Skeletal muscle cell (primary cell): Measurements from ENCODE around the gene PLCB4.

Experiments used
- DNase-seq: peaks from one replicate; pipeline ENCODE4 v3.0.0-alpha.2; 2010; ENCODE audit warnings: low read depth
- H3K4me3 ChIP-seq: 2 replicates; pipeline ENCODE4 v1.5.1; 2011; ENCODE audit warnings: low read depth, mild to moderate bottlenecking, control low read depth, low read length, moderate library complexity

Gene PLCB4

DNA sequence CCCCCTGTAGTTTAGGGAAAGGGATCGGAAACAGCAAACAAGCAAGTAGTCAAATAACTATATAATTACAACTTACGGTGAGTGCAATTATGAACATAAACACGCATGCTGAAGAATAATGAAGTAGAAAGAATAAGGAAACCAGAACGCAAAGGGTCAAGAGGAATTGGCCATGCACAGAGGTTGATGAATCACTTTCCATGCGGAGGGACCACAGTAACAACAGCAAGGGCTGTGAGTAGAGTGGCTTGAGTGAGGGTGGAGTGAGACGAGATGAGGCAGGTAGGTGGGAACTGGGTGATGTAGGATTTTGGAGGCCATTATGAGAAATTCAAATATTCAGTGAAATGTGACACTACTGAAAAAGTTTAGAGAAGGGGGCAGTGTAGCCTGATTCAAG lies 333.3 kb downstream of the PLCB4 start:
- no peak overlapping the region for H3K4me3 ChIP-seq
- no peak for DNase-seq

DNA sequence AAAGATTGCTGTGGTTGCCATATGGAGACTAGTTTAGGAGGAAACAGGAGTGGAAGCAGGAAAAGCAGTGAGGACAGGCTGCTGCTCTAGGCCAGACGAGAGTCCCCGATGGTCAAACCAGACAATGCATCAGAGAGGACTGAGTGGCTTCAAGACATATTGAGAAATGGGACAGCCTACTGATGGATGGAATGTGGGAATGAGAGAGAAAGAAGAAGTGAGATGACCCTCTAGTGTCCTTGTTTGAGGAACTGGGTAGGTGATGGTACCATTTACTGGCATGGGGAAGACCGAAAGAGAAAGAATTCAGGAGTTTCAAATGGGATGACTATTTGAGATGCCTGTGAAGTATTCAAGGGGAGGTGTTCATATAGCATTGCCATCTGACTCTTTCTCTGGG lies 333.7 kb downstream of the PLCB4 start:
- no peak overlapping the region for H3K4me3 ChIP-seq
- DNase-seq: no peak

DNA sequence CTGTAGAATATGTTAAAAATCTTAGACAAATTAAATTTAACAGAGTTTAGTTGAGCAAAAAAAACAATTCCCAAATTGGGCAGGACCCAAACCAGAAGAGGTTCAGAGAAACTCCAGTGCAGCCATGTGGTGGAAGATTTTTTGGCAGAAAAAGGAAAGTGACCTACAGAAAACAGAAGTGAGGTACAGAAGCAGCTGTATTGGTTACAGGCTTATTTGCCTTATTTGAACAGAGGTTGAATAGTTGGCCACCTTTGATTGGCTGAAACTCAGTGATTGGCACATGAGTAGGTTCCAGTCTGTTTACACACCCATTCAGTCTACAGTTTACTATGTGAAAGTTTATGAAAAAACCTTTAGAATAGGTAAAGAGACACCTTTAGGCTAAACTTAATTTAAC lies 334.6 kb downstream of the PLCB4 start:
- no peak for DNase-seq
- no peak overlapping the region for H3K4me3 ChIP-seq

DNA sequence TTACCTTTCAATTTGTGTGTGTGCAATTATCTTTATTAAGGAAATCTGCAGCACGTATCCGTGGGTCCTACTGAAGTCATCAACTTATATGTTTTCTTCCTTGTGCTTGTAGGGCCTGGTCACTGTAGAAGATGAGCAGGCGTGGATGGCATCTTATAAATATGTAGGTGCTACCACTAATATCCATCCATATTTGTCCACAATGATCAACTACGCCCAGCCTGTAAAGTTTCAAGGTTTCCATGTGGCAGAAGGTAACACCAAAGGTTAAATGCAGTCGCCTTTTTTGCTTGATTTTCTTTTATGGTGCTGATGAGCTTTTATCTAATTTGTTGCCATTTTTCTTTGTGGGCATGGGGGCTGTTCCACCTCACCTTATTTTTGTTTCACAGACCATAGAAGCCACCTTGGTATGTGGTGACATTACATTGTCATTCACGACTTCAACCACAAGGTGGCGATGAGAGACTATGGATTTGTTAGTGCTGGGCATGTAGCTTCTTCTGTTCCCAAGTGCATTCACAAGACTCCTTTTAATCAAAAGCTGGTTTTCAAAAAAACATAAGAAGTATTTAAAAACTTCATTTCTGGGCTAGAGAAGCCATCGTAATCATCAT lies 339.0 kb downstream of the PLCB4 start:
- peak; percentile 31 for DNase-seq
- H3K4me3 ChIP-seq: no peak overlapping the region

DNA sequence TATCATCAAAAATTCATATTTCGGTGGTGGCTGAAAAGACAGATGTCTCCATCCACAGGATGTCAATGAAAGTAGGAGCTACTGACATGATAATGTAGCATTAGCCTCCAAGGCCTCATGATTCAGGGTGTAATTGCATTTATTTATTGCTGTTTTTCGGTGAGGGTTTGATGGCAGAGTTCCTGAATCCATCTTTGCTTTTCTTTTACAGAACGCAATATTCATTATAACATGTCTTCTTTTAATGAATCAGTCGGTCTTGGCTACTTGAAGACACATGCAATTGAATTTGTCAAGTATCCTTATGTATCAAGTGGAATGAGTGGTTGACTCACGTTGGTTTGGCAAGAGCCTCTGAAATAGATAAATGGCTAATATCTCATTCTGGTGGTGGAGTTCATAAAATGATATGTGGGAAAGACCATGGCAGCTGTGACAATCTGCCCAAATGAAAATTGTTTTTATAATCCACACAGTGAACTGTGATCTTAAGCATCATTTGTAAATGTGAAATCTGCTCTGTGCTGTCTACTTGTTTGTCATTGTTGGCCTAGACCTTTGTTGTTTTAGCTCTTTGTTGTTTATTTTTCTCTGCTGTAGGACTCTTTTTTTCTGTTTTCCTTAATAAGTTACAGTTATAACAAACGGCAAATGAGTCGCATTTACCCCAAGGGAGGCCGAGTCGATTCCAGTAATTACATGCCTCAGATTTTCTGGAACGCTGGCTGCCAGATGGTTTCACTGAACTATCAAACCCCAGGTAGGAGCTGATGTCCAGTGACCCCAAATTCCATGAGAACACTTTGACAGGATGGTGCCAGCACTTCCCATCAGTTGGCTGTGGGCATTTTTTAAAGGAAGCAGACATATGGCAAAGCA lies 339.8 kb downstream of the PLCB4 start:
- peak; percentile 60 for DNase-seq
- H3K4me3 ChIP-seq: no peak overlapping the region

DNA sequence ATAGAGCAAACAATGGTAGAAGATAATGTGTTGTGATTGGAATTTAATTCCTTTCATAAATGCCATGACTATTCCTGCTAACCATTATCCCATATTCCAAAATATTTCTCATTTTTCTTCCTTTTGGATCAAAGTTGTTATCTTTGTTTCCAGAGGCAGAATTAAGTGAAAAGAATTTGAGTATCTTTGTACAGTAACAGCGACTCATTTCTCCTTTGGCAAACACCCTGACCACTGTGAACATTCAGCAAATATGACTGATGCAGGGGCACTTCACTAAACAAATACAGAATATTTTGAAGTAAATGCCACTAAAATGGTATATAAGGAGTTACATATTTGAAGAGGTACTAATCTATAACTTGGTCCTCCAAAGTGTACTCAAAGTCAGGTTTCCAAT lies 340.5 kb downstream of the PLCB4 start:
- no peak overlapping the region for H3K4me3 ChIP-seq
- no peak for DNase-seq

DNA sequence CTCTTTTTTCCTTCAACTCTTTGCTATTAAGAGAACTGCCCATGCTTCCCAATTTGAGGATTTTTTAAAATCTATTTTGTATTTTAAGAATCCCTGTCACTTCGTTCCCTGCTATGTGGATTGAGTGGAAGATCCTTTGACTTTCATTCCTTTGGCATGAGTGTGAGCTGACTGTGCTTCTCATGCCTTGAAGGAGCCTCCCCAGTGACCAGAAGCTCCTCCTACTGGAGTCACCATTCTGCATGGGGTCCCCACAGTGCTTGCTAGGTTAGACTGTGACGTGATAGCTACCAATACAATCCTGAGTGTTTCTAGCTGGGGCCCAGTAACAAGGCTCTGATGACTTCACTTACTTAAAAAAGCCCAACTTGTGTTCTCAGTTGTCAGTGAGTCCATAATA lies 341.1 kb downstream of the PLCB4 start:
- no peak overlapping the region for H3K4me3 ChIP-seq
- DNase-seq: peak; percentile 89

DNA sequence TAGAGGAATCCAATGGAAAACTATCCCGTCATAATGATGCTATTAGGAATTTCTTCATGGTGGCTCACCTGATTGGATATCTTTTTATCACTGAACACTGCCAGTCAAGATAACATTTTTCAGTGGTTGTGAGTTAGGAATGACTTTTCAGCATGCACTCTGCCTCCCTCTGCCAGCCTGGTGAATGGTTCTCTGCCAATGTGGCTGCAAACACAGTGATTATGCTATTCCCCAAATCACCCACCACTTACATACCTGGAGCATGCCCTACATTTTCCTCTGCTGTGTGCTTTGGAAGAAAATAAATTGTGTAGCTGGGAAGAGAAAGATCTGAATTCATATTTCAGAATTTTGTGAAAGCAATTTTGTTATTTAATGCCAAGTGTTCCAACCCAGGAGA lies 342.9 kb downstream of the PLCB4 start:
- no peak overlapping the region for H3K4me3 ChIP-seq
- no peak for DNase-seq

DNA sequence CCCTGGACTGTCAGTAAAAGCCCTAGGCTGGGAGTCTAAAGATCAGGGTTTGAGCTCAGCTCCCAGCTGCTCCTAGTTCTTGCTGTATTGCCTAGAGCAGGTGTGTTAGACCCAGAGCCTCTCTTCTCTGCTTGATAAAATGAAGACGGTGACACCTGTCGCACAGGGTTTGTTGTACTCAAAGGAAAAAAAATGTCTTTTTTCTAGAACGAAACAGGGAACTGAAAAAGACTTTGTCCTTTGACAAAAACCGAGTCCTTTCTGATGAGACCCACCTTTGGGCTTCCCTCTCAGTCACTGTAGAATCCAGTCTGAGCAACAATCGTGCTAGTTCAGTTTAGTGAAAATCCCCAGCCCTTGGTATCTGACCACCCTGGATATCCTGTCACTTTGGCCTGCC lies 343.4 kb downstream of the PLCB4 start:
- DNase-seq: no peak
- H3K4me3 ChIP-seq: no peak overlapping the region

DNA sequence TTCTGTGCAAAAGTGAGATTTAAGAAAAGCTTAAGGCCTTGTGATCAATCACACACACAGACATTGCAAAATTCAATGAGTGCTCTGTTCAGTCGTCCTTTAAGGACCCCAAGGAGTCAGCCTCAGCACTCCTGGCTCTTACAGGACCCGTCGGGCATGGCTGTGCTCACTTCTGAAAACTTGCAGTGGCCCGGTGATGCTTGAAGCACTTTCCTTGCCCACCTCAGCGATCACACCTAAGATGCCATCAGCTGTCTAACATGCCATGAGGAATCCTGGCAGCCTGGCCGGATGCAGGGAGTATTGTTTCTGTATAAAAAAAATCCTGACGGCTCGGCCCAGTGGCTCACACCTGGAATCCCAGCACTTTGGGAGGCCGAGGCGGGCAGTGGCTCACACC lies 344.1 kb downstream of the PLCB4 start:
- no peak for DNase-seq
- no peak overlapping the region for H3K4me3 ChIP-seq

DNA sequence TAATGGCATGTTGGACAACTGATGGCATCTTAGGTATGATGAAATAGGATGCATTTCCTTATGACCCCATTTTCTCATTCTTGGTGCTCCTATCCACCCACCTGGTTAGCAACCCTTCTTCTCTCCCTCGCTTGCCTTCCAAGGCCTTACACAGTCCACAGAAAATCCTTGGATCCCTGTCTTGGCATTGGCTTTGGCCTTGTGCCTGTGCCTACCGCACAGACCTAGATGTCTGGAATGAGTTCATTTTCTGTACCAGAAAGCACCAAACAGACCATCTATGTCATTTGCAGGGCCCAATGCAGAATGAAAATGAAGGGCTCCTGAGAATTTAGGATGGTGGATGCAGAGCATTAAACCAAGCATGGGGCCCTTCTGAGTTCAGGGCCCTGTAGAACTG lies 346.5 kb downstream of the PLCB4 start:
- H3K4me3 ChIP-seq: no peak overlapping the region
- DNase-seq: no peak

DNA sequence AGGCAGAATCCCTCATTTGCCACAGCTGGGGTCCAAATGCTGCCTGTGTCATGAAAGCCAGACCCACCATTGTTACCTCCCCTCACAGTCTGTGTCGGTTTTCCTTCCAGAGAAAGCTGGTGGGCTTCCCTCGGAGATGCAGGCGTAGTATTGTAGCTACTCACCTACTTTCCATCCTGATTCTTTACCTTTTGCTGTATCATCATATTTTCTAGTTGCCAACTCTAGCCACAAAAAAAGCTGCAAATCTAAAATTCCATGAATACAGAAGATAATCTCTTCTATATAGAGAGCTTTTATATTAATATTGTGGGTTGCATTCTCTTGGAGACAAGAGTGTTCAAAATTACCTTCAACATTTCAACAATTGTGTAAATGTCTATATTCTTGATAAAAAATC lies 347.5 kb downstream of the PLCB4 start:
- DNase-seq: no peak
- no peak overlapping the region for H3K4me3 ChIP-seq

DNA sequence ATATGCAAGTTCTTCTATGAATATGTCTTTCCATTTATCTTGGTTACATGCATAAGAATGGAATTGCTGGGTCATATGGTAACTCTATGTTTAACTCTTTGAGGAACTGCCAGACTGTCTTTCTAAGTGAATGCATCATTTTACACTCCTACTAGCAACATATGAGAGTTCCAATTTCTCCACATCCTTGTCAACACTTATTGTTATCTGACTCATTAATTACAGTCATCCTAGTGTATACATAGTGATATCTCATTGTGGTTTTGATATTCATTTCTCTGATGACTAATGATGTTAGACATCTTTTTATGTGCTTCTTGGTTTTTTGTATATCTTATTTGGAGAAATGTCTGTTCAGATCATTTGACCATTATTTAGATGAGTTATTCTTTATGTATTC lies 348.8 kb downstream of the PLCB4 start:
- DNase-seq: peak; percentile 17
- H3K4me3 ChIP-seq: no peak overlapping the region

DNA sequence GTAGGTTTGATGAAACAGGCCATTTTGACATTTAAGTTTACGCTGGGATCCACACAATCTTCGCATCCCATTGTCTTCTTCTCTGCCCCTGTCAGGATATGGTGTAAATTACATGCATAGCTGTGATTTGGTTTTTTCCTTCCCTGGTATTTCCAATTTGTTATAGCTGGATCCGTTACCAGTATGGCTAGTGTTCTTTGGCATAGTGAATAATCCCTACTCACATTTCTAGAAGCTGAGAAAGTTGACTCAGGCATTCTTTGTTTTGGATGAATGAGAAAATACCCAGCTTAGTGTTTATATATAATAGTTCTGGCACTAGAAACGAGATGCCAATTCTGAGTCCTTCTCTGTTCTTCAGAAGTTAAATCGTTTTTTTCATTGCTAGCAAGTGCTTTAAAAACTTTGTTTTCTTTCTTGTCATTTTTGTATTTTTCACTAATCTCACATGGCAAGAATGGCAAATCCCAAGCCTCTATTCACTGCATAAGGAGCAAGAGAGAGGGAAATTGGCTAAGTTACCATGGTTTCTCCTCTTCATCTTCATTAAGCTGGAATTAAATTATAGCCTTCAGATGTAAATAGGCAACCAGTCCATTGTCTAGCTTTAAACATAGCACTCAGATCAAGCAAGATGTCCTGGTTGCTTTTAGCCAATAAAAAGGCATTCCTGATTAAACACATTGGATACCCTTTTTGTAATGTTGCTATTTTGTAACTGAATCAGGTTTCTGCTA lies 353.6 kb downstream of the PLCB4 start:
- no peak for DNase-seq
- H3K4me3 ChIP-seq: no peak overlapping the region

DNA sequence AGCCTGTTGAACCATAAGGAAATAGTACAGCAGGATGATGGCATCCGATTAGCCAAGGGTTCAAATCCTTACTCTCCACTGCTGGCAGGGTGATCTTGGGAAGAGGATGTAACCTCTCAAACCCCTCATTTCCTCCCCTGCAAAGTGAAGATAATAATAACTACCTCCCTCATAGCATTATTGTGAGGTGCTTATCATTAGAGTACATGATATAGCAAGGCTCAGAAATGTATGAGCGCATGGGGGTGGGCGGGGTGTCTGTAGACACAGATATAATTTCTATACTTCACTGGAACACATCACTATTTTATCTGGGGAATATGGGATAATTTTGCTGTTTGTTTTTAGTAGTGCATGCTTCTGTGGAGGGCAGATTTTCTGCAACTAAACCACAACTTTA lies 355.7 kb downstream of the PLCB4 start:
- DNase-seq: no peak
- H3K4me3 ChIP-seq: no peak overlapping the region

DNA sequence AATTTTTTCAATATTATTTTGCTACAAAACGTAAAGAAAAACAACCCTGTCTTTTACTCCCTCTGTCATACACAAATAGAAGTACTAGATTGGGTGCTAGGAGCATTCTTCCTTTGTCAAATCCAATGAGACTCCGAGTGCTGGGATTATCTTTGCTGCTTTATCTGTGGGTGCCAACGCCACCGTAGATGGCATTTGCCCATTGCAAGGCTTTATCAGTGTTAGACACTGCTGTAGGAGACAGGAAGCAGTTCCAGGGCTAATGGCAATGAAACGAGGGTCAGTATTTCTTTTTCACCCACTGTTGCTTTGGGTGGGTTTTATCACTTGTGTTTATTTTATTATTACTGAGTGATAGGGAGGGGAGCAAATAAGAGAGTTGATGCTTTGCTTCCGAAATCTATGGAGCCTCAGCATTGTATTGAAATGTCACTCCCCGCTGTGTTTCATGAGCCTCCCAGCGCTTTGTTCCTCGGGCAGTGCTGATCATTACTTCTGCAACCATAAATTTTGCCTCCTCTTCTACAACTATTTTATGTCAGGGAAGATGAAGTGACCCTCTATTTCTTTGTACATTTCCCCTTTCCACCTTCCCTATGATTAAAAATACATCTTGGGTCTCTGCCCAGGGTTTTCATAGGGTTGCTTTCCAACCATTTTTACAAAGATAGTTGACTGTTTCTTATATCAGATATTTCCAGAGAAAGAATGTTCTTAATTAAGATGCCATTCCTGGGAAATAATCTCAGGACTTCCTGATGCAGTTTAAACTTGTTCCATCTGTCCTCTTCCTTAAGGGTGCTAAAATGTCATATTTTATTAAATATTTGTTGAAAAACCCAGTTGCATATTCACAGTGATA lies 358.8 kb downstream of the PLCB4 start:
- H3K4me3 ChIP-seq: no peak overlapping the region
- no peak for DNase-seq

DNA sequence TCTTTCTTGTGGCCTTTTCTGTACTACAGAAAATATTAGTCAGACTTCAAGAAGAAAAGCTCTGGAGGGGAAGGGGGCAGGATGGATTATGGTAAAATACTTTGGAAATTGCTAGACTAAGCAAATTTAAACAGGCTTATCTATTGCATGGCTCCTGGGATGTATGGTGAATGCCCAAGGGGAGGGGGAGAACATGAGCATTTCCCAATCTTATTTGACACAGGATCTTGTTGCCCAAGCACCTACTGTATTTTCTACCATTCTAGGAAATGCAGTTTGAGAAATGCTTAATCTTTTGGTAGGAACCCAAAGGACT lies 359.4 kb downstream of the PLCB4 start:
- DNase-seq: no peak
- no peak overlapping the region for H3K4me3 ChIP-seq

DNA sequence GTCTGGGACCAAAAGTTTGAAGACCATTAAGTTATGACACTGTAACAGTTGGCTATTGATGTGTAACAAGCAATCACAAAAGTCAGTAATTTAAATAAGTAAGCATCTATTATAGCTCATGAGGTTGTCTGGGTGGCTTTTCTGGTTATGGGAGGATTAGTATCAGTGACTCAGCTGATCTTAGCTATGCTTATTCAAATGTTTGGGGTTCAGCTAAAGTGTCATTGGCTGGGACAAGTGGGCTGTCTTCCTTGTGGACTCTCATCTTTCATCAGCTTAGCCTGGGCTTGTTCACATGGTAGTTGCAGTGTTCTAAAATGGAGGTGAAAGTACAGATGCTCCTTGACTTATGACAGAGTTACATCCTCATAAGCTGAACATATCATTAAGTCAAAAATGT lies 370.9 kb downstream of the PLCB4 start:
- DNase-seq: no peak
- H3K4me3 ChIP-seq: no peak overlapping the region

DNA sequence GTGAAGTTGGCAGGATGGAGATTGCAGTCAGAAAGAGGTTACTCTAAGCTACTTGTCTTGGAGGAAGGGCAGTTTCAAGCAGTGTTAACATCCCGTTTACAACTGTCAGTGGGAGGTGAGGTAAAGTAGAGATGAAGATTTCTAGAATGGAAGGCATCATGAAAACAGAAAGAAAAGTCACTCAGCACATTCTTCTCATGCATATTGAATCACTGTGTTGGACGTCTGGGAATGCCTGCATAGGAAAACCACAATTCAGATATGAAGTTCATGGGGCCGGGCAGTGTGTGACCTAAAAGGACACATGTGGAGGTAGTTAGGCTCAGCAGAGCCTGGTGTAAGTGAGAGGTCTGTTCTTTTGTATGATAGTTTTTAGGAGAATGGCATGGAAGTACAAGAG lies 372.0 kb downstream of the PLCB4 start:
- H3K4me3 ChIP-seq: no peak overlapping the region
- no peak for DNase-seq

DNA sequence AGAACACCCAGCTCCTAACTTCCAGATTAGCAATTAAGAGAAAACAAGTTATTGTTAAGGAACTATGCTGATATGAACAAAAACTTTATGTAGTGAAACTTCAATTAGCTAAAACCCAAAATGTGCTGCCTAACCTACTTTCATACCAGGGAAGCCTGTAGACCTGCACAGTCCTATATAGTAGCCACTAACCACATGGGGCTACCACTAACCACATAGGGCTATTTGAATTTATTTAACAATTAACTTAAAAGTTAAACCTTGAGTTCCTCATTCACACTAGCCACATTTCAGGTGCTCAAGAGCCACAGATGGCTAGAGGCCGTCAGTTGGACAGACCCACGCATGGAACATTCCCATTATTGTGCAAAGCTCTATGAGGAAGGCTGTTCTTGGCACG lies 373.1 kb downstream of the PLCB4 start:
- no peak for DNase-seq
- H3K4me3 ChIP-seq: no peak overlapping the region
